EH (cell line): ENCODE measurements around the gene CDC5L.

Source experiments
- DNase-seq: peaks from one replicate; pipeline ENCODE4 v3.0.0-alpha.2; 2015; ENCODE audit warnings: low read depth

CDC5L gene

GRCh38 chr6:44475779-44476434 lies 88.4 kb downstream of the CDC5L start:
- DNase-seq = peak; percentile 74

GRCh38 chr6:44476849-44477248 lies 89.3 kb downstream of the CDC5L start:
- no peak for DNase-seq

GRCh38 chr6:44477293-44477894 lies 89.9 kb downstream of the CDC5L start:
- no peak for DNase-seq

- DNase-seq = no peak
These were observed 90.7 kb downstream of the CDC5L start for GRCh38 chr6:44478158-44478557.

GRCh38 chr6:44478591-44479254 lies 91.2 kb downstream of the CDC5L start:
- DNase-seq = no peak

- DNase-seq = no peak
These were observed 92.6 kb downstream of the CDC5L start for GRCh38 chr6:44480097-44480541.

GRCh38 chr6:44481056-44481455 lies 93.5 kb downstream of the CDC5L start:
- DNase-seq = no peak

- no peak for DNase-seq
These were observed 94.3 kb downstream of the CDC5L start for GRCh38 chr6:44481760-44482159.

GRCh38 chr6:44485601-44486401 lies 98.3 kb downstream of the CDC5L start:
- peak; percentile 86 for DNase-seq

GRCh38 chr6:44487002-44487401 lies 99.5 kb downstream of the CDC5L start:
- peak; percentile 15 for DNase-seq

GRCh38 chr6:44487586-44487985 lies 100.1 kb downstream of the CDC5L start:
- DNase-seq = peak; percentile 23

GRCh38 chr6:44489910-44490604 lies 102.6 kb downstream of the CDC5L start:
- DNase-seq = peak; percentile 98

GRCh38 chr6:44493132-44493531 lies 105.6 kb downstream of the CDC5L start:
- no peak for DNase-seq

GRCh38 chr6:44493593-44493992 lies 106.1 kb downstream of the CDC5L start:
- DNase-seq = no peak

GRCh38 chr6:44494011-44494501 lies 106.5 kb downstream of the CDC5L start:
- peak; percentile 85 for DNase-seq

- DNase-seq = no peak
These were observed 107.8 kb downstream of the CDC5L start for GRCh38 chr6:44495036-44495901.

GRCh38 chr6:44496665-44497369 lies 109.3 kb downstream of the CDC5L start:
- DNase-seq = peak; percentile 46

- DNase-seq = no peak
These were observed 110.3 kb downstream of the CDC5L start for GRCh38 chr6:44497807-44498206.

- no peak for DNase-seq
These were observed 110.9 kb downstream of the CDC5L start for GRCh38 chr6:44498436-44498835.

GRCh38 chr6:44499609-44500008 lies 112.1 kb downstream of the CDC5L start:
- DNase-seq = no peak
